Stimulated activated naive B cell treated with anti-CD40 and anti-IgM and Interleukin-4, amounts not matched to agents 10 μg/mL and 1 μg/mL and 100 μg/mL, for 72 hours (primary cell): ENCODE results near the gene AKTIP.
A peak's percentile ranks its signal among the peaks of the same experiment; 100 is the strongest.
"Not testable (repeated sequence)": the region's sequence is repeated elsewhere in the genome, so short reads cannot be mapped to it uniquely, and the experiment has no call there.

Source experiments
- ATAC-seq, 2 donors: fragments of 150-1000 bp; cut with Tn5 transposase; replicated peaks; 2 replicates each; pipeline ENCODE4 v1.10.0; 2021; ENCODE audit warnings: moderate library complexity in 1 of 2
- DNase-seq: peaks from one replicate; pipeline ENCODE4 v3.0.0; 2021
- H3K27ac Mint-ChIP-seq: one replicate; pipeline ENCODE4 v1.8.0; 2022; ENCODE audit warnings: mild to moderate bottlenecking, mixed read lengths
- H3K27me3 Mint-ChIP-seq, 2 donors: one replicate each; pipeline ENCODE4 v1.8.0; 2022; ENCODE audit warnings: mixed read lengths in 2 of 2
- H3K36me3 Mint-ChIP-seq, 2 donors: one replicate each; pipeline ENCODE4 v1.8.0; 2022; ENCODE audit warnings: mixed read lengths in 2 of 2, mild to moderate bottlenecking in 1 of 2
- H3K4me1 Mint-ChIP-seq, 2 donors: one replicate each; pipeline ENCODE4 v1.8.0; 2022; ENCODE audit warnings: mixed read lengths in 2 of 2, mild to moderate bottlenecking in 1 of 2
- H3K4me3 Mint-ChIP-seq, 2 donors: one replicate each; pipeline ENCODE4 v1.8.0; 2022; ENCODE audit warnings: mild to moderate bottlenecking in 2 of 2, mixed read lengths in 2 of 2, moderate library complexity in 1 of 2
- H3K9me3 Mint-ChIP-seq, 2 donors: one replicate each; pipeline ENCODE4 v1.8.0; 2022; ENCODE audit warnings: mixed read lengths in 2 of 2, mild to moderate bottlenecking in 1 of 2

Gene AKTIP

DNA sequence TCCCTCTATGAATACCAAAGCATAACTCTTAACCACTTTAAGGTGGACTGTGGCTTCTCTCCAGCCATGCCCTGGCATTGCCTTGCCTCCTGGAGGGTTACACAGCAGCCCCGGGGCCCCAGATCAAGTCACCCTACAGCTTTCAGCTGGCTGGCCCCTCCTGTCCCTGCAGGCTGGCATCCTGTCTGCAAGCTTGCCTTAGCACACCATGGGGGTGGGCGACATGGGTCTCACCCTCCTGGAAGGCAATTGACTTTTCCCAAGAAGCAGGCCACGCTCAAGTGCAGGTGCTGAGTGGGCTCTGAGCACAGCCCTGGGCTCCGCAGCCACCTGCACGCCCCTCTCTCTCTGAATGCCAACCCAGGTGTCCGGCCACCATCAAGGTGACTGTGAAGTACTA lies 25.8 kb upstream of the AKTIP start:
- no peak overlapping the region for H3K4me3 Mint-ChIP-seq
- H3K4me1 Mint-ChIP-seq, result peaks cover 5 to 9% of the 10 kb centered on the region in 2 donors
- H3K36me3 Mint-ChIP-seq, result no peaks in the 10 kb centered on the region
- no peak overlapping the region for H3K27ac Mint-ChIP-seq
- no peaks in the 10 kb centered on the region for H3K27me3 Mint-ChIP-seq
- no peak for ATAC-seq
- DNase-seq, result no peak
- no peaks in the 10 kb centered on the region for H3K9me3 Mint-ChIP-seq

DNA sequence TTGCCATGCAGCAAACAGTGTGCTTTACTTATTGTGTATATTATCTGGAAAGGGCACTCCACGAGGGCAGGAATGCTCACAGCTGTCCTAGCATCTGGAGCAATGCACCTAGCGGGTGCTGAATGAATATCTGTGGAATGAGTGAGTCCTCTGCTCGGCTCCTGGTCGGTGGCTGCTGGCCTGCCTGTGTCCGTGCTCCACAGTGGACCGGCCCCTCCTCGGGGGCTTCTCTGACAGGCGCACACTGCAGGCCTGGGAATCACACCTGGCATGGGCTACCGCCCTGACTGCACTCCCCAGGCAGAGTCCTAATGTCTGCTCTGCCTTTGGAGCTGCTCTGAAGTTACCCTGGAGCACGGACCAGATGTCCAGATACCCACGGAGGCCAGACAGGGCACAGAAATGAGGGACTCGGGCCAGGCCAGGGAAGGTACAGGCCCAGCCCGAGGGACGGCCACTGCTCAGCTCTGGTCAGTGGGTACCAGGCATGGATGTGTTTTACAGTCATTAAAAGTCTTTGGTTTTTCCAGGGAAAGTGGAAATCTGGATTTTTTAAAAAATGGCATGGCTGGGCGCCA lies 21.1 kb upstream of the AKTIP start:
- Mint-ChIP-seq H3K9me3 (peaks cover 0 to 2% of the 10 kb centered on the region in 2 donors), H3K36me3 (peaks cover 0 to 2% of the 10 kb centered on the region in 2 donors), H3K4me3 (no peak overlapping the region), H3K27ac (no peak overlapping the region), H3K4me1 (peaks cover 23 to 25% of the 10 kb centered on the region in 2 donors), H3K27me3 (no peaks in the 10 kb centered on the region)
- no peak for DNase-seq
- no peak for ATAC-seq

DNA sequence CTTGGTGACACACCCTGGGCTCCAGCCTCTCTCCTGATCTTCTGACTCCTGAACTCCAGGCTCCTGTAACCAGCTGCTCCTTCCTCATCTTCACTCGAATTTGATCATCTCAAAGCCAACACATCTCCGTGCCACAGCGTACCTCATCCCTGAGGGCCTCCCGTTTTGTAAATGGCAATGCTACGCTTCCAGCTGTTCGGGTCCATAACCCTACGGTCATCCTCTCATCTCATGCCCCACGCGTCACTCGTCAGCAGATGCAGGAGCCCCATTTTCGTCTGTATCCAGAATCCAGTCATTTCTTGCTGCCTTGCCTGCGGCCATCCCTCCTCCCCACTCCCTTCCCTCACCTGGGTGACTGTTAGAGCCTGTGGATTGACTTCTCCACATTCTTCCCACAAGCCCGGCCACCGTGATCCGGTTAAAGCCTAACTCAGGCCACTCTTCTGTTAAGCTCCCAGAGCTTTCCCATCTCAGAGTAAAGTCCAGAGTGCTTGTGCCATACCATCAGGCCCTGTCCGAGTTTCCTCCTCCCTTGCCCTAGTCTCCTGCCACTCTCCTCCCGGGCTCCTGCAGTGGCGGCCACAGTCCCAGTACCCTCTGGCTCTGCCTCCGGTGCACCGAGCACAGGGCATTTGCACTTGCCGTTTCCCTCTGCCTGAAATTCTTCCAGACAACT lies 20.3 kb upstream of the AKTIP start:
- Mint-ChIP-seq H3K4me1 (peaks cover 31 to 32% of the 10 kb centered on the region in 2 donors), H3K27ac (no peak overlapping the region), H3K4me3 (no peak overlapping the region), H3K9me3 (peaks cover 0 to 2% of the 10 kb centered on the region in 2 donors), H3K27me3 (no peaks in the 10 kb centered on the region), H3K36me3 (peaks cover 0 to 2% of the 10 kb centered on the region in 2 donors)
- ATAC-seq, result no peak
- DNase-seq, result no peak

DNA sequence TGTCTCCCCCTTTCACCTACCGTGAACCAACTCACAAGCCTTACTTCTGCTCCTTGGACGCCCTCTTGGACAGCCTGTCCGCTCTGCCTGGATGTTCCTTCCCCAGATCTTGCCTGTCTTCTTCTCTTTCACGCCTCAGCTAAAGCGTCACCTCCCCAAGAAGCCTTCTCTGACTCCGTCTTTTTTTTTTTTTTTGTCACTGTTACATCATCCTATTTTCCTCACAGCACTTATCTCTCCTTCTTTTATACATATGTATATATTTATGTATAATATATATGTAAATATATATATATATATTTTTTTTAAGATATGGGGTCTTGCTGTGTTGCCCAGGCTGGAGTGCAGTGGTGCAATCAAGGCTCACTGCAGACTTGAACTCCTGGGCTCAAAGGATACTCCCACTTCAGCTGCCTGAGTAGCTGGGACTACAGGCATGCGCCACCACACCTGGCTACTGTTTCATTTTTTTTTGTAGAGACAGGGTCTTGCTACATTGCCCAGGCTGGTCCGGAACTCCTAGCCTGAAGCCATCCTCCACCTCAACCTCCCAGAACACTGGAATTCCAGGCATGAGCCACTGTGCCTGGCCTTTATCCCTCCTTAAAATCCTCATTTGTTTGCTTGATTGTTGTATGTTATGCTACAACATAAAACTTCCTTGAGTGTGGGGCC lies 16.5 kb upstream of the AKTIP start:
- DNase-seq (no peak), ATAC-seq (no peak)
- peak overlapping the region; percentile 88 for H3K27ac Mint-ChIP-seq
- peak overlapping the region; percentile 62 to 76 for H3K4me3 Mint-ChIP-seq
- H3K27me3 Mint-ChIP-seq, result no peaks in the 10 kb centered on the region
- peaks cover 4 to 5% of the 10 kb centered on the region in 2 donors for H3K36me3 Mint-ChIP-seq
- H3K9me3 Mint-ChIP-seq, result peaks cover 0 to 3% of the 10 kb centered on the region in 2 donors
- peaks cover 37 to 50% of the 10 kb centered on the region in 2 donors for H3K4me1 Mint-ChIP-seq

DNA sequence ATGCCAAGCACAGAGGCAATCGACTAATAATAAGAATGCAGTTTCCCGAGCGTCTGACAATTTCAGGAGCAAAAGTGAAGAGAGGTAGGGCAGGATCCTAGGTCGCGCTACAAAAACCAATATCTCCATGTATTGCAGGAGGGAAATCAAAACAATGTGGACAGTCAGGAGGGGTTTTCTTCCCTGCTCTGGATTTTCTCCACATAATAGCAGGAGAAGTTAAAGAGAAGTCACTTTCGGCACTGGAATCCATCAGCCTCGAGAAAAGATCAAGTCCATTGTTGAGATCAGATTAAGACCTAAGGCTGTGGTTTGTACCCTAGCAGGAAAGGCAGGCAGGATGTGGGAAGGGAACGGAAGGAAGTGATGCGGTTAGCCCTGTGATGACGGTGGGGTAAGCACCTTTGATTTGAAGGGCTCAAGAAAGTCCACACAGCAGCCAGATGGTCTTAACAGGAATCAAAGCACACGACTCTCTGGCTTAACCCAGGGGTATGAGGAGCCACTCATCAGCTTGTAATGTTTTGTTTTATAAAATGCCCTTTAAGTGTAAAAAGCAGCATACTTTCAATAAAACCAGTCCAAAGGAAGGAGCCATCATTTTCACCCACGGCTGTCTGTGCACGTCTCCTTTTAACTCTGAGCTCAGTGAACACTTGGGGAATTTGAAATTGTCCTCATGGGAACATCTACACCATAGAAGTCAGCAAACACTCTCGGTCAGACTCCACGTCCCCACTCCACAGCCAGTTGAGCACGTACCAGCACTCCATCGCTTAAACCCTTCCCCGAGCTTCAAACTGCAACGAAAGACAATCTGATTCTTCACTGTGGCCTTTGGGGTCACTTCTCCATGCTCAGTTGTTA lies 15.8 kb upstream of the AKTIP start:
- Mint-ChIP-seq H3K27ac (peak overlapping the region; percentile 88), H3K4me3 (peak overlapping the region; percentile 62 to 76), H3K9me3 (peaks cover 6 to 7% of the 10 kb centered on the region in 2 donors), H3K27me3 (no peaks in the 10 kb centered on the region), H3K4me1 (peaks cover 39 to 50% of the 10 kb centered on the region in 2 donors), H3K36me3 (peaks cover 4 to 11% of the 10 kb centered on the region in 2 donors)
- DNase-seq (peak; percentile 69), ATAC-seq (peak; percentile 93 to 96)

DNA sequence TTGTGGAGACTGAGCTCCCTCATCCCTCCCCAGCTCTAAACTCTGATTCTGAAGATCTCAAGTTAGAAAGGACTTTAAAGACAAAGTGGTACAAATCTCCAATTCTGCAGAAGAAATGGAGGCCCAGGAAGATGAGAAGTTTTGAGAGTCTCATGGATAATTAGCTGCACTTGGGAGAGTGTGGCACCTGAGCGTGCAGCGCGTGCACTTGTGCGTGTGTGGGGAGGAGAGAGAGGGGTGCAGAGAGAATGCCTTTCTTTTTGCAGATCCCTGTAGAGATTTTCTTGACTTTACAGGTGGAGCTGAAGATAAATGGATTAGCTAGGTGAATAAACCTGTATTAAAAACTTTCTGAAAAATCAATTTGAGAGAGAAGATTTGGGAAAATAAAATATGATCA lies 14.8 kb upstream of the AKTIP start:
- Mint-ChIP-seq H3K4me1 (peaks cover 33 to 50% of the 10 kb centered on the region in 2 donors), H3K27ac (peak overlapping the region; percentile 66), H3K36me3 (peaks cover 4 to 11% of the 10 kb centered on the region in 2 donors), H3K9me3 (peaks cover 7% of the 10 kb centered on the region in 2 donors), H3K27me3 (no peaks in the 10 kb centered on the region), H3K4me3 (peak overlapping the region in 1 of 2 donors; percentile 10)
- ATAC-seq, result no peak
- no peak for DNase-seq

DNA sequence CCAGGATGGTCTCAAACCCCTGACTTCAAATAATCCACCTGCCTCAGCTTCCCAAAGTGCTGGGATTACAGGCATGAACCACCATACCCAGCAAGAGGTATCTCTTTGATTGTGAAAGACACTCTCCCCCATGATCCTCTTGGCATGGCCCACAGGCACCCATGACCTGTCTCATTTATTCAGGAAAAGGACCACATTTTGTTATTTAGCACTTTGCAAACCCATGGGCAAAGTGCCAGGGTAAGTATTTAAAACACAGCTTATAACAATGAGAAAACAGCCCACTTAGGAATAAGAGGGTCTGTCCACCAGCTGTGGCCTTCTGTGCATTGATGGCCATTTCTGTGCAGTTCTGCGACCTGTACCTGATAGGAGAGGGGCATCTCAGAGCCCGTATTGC lies 12.8 kb upstream of the AKTIP start:
- Mint-ChIP-seq H3K9me3 (peaks cover 7% of the 10 kb centered on the region in 2 donors), H3K36me3 (peaks cover 4 to 11% of the 10 kb centered on the region in 2 donors), H3K4me1 (peaks cover 39 to 53% of the 10 kb centered on the region in 2 donors), H3K4me3 (no peak overlapping the region), H3K27me3 (no peaks in the 10 kb centered on the region), H3K27ac (peak overlapping the region; percentile 62)
- ATAC-seq (no peak), DNase-seq (no peak)

DNA sequence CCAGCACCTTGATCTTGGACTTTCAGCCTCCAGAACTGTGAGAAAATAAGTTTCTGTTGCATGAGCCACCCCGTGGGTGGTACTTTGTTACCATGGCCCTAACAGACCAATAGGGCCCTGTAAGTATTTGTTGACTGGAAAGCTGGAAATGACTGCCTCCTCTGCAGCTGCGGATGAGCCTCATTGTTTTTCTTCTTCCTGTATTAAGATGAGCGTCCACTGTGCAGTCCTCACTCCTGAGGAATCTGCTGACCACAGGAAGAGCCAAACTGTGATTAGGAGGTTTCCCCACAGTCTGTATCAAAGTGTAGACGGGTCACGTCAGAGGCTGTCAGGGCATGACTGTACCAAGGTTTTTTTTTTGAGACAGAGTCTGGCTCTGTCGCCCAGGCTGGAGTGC lies 12.2 kb upstream of the AKTIP start:
- Mint-ChIP-seq H3K27me3 (no peaks in the 10 kb centered on the region), H3K36me3 (peaks cover 4 to 11% of the 10 kb centered on the region in 2 donors), H3K4me1 (peaks cover 37 to 55% of the 10 kb centered on the region in 2 donors), H3K27ac (peak overlapping the region; percentile 42), H3K9me3 (peaks cover 7% of the 10 kb centered on the region in 2 donors), H3K4me3 (no peak overlapping the region)
- ATAC-seq (no peak), DNase-seq (no peak)

DNA sequence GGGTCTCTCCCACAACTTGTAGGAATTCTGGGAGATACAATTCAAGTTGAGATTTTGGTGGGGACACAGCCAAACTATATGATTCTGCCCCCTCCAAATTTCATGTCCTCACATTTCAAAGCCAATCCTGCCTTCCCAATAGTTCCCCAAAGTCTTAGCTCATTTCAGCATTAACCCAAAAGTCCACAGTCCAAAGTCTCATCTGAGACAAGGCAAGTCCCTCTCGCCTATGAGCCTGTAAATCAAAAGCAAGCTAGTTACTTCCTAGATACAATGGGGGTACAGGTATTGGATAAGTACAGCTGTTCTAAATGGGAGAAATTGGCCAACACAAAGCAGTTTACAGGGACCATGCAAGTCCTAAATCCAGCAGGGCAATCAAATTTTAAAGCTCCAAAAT lies 9.8 kb upstream of the AKTIP start:
- not testable (repeated sequence) for H3K27ac Mint-ChIP-seq, DNase-seq
- H3K4me1 Mint-ChIP-seq, result peaks cover 21 to 37% of the 10 kb centered on the region in 2 donors

DNA sequence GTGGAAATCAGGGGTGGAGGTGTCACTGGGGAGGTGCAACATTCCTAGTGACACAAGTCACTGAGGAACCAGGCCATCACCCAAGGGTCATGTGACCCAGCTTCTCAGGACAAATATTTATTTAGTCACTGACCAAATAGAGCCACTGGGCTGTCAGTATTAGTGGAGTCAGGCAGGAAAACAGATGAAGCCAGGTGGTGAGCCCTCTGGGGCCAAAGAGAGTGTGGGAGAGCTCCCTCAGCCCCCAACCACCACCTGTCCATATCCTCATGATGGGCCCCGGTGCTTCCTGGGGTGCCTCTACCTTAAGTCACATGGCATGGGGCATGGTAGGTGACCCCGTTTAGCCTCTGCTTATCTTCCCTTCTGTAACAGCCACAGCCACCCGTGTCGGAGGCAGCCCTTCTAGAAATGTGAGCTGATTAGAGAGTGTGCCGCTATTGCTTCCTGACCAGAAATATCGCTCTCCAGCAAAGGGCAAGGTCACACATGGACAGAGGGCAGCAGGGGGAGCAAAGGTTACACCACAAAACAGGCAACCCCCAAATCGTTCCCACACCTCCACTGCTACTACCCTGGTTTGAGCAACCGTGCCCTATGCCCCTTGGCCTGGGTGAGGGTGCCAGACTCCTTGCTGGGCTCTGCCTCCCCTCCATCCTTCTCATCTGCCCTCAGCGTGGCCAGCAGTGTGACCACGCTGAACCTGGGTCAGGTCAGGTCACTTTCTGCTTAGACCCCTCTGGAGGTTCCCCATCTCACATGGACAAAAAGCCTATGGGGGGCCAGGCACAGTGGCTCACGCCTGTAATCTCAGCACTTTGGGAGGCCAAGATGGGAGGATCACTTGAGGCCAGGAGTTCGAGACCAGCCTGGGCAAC lies 8.6 kb upstream of the AKTIP start:
- no peak overlapping the region for H3K4me3 Mint-ChIP-seq
- H3K27me3 Mint-ChIP-seq, result no peaks in the 10 kb centered on the region
- ATAC-seq, result no peak
- peaks cover 2 to 11% of the 10 kb centered on the region in 2 donors for H3K36me3 Mint-ChIP-seq
- H3K27ac Mint-ChIP-seq, result peak overlapping the region; percentile 67
- H3K9me3 Mint-ChIP-seq, result peaks cover 6 to 7% of the 10 kb centered on the region in 2 donors
- H3K4me1 Mint-ChIP-seq, result peaks cover 18 to 25% of the 10 kb centered on the region in 2 donors
- no peak for DNase-seq

More for the DNA sequence above, 9.8 kb upstream of the AKTIP start:
- not testable (repeated sequence) for ATAC-seq, H3K27me3 Mint-ChIP-seq, H3K4me3 Mint-ChIP-seq, H3K9me3 Mint-ChIP-seq
- peaks cover 2 to 11% of the 10 kb centered on the region in 2 donors for H3K36me3 Mint-ChIP-seq

DNA sequence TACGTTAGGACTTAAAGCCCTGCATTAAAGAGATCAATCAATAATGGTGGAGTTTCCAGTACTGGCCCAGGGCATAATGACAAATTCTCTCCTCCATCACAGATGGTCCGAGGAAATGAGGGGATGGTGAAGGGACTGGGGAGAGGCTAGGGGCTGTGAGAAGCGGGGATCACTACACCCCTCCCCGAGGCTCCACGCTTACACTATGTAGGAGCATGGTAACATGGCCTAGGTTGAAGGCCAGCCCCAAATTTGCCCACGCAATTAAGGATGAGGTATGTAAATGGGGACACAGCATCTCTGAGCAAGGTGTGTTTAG lies 8.0 kb upstream of the AKTIP start:
- no peaks in the 10 kb centered on the region for H3K27me3 Mint-ChIP-seq
- peaks cover 6 to 7% of the 10 kb centered on the region in 2 donors for H3K9me3 Mint-ChIP-seq
- peaks cover 2 to 11% of the 10 kb centered on the region in 2 donors for H3K36me3 Mint-ChIP-seq
- H3K4me1 Mint-ChIP-seq, result peaks cover 17 to 24% of the 10 kb centered on the region in 2 donors
- DNase-seq (no peak), ATAC-seq (no peak)
- H3K4me3 Mint-ChIP-seq, result no peak overlapping the region
- H3K27ac Mint-ChIP-seq, result no peak overlapping the region

DNA sequence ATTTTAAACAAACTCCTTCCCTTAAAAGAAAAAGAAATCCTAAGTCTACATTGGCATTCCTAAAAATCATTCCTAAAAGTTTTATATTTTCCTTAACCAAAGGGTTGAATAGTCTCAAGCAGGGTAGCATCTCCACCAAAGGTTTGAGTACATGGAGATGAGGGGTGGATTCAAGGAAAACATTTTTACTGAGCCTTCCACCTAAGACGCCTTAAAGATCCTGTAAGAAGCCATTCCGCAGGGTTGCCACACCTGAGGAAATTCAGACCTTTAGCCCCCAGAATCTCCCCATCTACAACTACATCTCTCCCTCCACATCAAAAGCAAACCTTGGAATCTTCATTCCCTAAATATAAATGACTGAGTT lies 7.7 kb upstream of the AKTIP start:
- DNase-seq (no peak), ATAC-seq (no peak)
- no peak overlapping the region for H3K4me3 Mint-ChIP-seq
- H3K9me3 Mint-ChIP-seq, result peaks cover 6 to 7% of the 10 kb centered on the region in 2 donors
- H3K4me1 Mint-ChIP-seq, result peaks cover 15 to 21% of the 10 kb centered on the region in 2 donors
- H3K27ac Mint-ChIP-seq, result no peak overlapping the region
- peaks cover 2 to 8% of the 10 kb centered on the region in 2 donors for H3K36me3 Mint-ChIP-seq
- H3K27me3 Mint-ChIP-seq, result no peaks in the 10 kb centered on the region

DNA sequence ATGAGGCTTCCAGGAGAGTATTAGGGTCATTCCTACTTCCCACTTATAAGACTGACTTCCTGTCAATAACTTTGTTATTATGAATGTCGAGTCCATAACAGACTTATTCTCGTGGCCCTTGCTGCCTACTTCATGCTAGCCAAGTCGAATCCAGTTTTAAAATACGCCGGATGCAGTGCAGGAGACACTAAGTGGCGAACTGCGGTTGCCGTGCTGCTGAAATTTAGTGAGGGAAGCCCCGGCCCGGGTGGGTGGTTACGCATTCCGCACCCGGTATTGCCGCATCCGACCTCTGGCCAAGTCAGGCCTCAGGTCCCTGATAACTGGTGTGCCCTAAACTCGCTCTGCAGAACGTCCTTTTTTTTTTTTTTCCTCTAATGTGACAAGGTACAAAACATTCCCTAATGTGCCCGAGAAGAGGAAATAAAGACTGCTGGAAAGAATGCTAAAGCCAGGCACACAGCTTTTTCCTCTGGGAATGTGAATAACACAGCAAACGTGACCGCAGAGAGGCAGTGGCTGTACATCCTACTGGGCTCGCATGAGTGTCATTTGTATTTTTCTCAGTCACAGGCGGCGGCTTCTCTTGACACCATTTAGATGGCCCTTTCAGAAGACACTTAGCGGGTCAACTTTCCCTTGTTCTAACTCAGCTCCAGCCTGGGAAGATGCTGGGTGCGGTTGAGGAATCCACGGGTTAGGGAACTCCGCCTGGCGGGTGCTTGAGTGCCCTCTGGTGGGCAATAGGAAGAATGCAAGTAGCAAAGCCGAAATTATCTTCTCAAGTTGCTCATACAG lies 7.1 kb upstream of the AKTIP start:
- Mint-ChIP-seq H3K27ac (peak overlapping the region; percentile 47), H3K27me3 (no peaks in the 10 kb centered on the region), H3K4me3 (peak overlapping the region; percentile 52 to 54), H3K36me3 (peaks cover 2 to 8% of the 10 kb centered on the region in 2 donors), H3K9me3 (peaks cover 6 to 7% of the 10 kb centered on the region in 2 donors), H3K4me1 (peaks cover 15 to 21% of the 10 kb centered on the region in 2 donors)
- DNase-seq, result no peak
- peak; percentile 60 to 61 for ATAC-seq
